ENCODE results near the gene ACOXL.
"Not testable (repeated sequence)": the region's sequence is repeated elsewhere in the genome, so short reads cannot be mapped to it uniquely, and the experiment has no call there.

ACOXL gene

DNA sequence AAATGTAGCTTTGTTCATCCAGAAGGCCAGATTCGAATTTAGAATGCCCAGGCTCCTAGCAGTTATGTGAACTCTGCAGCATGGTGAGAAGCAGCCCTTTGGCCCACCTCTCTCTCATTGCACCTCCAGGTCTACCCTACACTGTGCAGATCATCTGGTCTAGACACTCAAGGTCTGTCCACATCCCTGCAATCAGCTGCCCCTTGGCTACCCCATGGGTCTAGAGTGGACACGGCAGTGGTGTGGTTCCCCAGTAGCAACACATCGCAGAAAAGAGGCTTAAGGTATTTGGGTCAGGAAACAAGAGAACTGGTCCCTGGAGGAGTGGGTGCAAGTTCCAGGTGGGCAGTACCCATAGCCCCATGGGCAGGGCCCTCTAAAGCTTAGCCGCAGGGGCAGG, 311.7 kb downstream of the ACOXL start:
- no peak overlapping the region for H3K27ac ChIP-seq (ENCODE audit: low read length)
- no peaks in the 10 kb centered on the region for H3K9me3 ChIP-seq (ENCODE audit: control insufficient read depth, insufficient read depth, low read length)
- no peaks in the 10 kb centered on the region for H3K27me3 ChIP-seq (ENCODE audit: control insufficient read depth, insufficient read depth, low read length)
- no peaks in the 10 kb centered on the region for H3K36me3 ChIP-seq (ENCODE audit: control insufficient read depth, insufficient read depth, low read length)
- no CpG with 5 or more reads among the region's 4 CpGs for WGBS (ENCODE audit: insufficient coverage, insufficient read length)
- DNase-seq (ENCODE audit: low read depth, low spot score), result no peak
- H3K4me3 ChIP-seq (ENCODE audit: low read length), result no peak overlapping the region
- H3K4me1 ChIP-seq (ENCODE audit: control insufficient read depth, insufficient read depth, low read length), result no peaks in the 10 kb centered on the region

DNA sequence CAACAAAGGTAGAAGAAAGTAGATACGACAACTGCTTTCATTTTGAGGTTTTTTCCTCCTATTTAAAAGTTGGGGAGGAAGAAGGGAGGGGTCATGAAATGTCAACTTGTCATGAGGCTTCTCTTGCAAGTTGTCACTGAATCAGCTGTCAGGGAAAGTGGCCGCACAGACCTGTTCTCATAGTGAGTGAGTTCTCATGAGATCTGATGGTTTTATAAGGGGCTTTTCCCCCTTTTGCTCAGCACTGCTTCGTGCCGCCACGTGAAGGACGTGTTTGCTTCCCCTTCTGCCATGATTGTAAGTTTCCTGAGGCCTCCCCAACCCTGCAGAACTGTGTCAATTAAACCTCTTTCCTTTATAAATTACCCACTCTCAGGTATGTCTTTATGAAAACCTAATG, 312.9 kb downstream of the ACOXL start:
- no CpG with 5 or more reads among the region's 6 CpGs for WGBS (ENCODE audit: insufficient coverage, insufficient read length)
- not testable (repeated sequence) for H3K27me3 ChIP-seq (ENCODE audit: control insufficient read depth, insufficient read depth, low read length); H3K9me3 ChIP-seq (ENCODE audit: control insufficient read depth, insufficient read depth, low read length); H3K4me1 ChIP-seq (ENCODE audit: control insufficient read depth, insufficient read depth, low read length); H3K27ac ChIP-seq (ENCODE audit: low read length); H3K36me3 ChIP-seq (ENCODE audit: control insufficient read depth, insufficient read depth, low read length); DNase-seq (ENCODE audit: low read depth, low spot score); H3K4me3 ChIP-seq (ENCODE audit: low read length)

GRCh38 chr2:111045771-111046444, 313.5 kb downstream of the ACOXL start:
- DNase-seq (ENCODE audit: low read depth, low spot score), result no peak
- H3K27ac ChIP-seq (ENCODE audit: low read length), result no peak overlapping the region
- no peaks in the 10 kb centered on the region for H3K9me3 ChIP-seq (ENCODE audit: control insufficient read depth, insufficient read depth, low read length)
- no CpG with 5 or more reads among the region's 9 CpGs for WGBS (ENCODE audit: insufficient coverage, insufficient read length)
- H3K4me3 ChIP-seq (ENCODE audit: low read length), result no peak overlapping the region
- no peaks in the 10 kb centered on the region for H3K4me1 ChIP-seq (ENCODE audit: control insufficient read depth, insufficient read depth, low read length)
- no peaks in the 10 kb centered on the region for H3K27me3 ChIP-seq (ENCODE audit: control insufficient read depth, insufficient read depth, low read length)
- no peaks in the 10 kb centered on the region for H3K36me3 ChIP-seq (ENCODE audit: control insufficient read depth, insufficient read depth, low read length)

- WGBS (ENCODE audit: insufficient coverage, insufficient read length), result no CpG with 5 or more reads among the region's 5 CpGs
- no peak for DNase-seq (ENCODE audit: low read depth, low spot score)
- no peaks in the 10 kb centered on the region for H3K9me3 ChIP-seq (ENCODE audit: control insufficient read depth, insufficient read depth, low read length)
- no peak overlapping the region for H3K4me3 ChIP-seq (ENCODE audit: low read length)
- no peaks in the 10 kb centered on the region for H3K4me1 ChIP-seq (ENCODE audit: control insufficient read depth, insufficient read depth, low read length)
- no peaks in the 10 kb centered on the region for H3K36me3 ChIP-seq (ENCODE audit: control insufficient read depth, insufficient read depth, low read length)
- no peaks in the 10 kb centered on the region for H3K27me3 ChIP-seq (ENCODE audit: control insufficient read depth, insufficient read depth, low read length)
- H3K27ac ChIP-seq (ENCODE audit: low read length), result no peak overlapping the region
These were observed 314.3 kb downstream of the ACOXL start for GRCh38 chr2:111046670-111047069.

GRCh38 chr2:111048856-111049768, 316.7 kb downstream of the ACOXL start:
- Histone ChIP-seq H3K36me3 (ENCODE audit: control insufficient read depth, insufficient read depth, low read length) (no peaks in the 10 kb centered on the region), H3K27ac (ENCODE audit: low read length) (no peak overlapping the region), H3K9me3 (ENCODE audit: control insufficient read depth, insufficient read depth, low read length) (no peaks in the 10 kb centered on the region), H3K4me3 (ENCODE audit: low read length) (no peak overlapping the region), H3K27me3 (ENCODE audit: control insufficient read depth, insufficient read depth, low read length) (no peaks in the 10 kb centered on the region), H3K4me1 (ENCODE audit: control insufficient read depth, insufficient read depth, low read length) (no peaks in the 10 kb centered on the region)
- no CpG with 5 or more reads among the region's 12 CpGs for WGBS (ENCODE audit: insufficient coverage, insufficient read length)
- DNase-seq (ENCODE audit: low read depth, low spot score), result no peak

DNA sequence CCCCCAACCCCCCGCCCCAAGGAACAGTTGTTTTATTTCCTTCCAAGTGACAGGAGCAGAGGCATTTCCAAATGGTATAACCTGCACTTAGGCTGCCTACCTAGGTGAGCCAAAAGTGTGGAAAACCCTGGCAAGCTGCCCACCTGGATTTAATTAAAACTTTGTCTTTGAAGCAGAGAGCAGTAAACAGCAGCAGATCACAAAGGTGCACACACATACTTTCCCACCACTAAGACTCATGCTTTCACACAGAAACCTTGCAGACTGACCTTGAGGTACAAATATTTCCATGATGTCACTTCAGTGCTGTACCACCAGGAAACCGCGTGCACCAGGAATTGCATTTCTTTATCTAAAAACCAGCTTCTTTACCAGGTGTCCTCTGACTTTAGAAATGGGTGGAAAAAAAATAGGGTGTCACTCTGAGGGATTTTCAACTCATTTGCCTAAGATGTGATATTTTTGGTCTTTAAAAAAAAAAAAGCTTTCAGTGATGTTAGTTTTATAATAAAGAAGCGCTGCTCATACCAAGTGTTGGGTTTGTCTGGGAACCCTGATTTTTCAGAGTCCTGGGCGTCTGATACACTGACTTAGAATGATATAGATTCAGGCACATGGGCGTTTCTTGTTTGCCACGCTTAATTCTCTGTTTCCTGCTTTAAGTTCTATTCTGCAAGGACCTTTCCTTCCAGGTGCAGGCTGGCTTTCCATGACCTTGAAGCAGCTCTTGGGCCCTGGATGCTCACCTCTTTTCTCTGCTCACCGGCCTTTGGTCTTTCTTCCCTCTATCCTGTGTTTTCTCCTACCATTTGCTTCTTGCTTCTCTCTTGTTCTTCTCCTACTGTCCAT, 317.6 kb downstream of the ACOXL start:
- Histone ChIP-seq H3K4me1 (ENCODE audit: control insufficient read depth, insufficient read depth, low read length) (no peaks in the 10 kb centered on the region), H3K4me3 (ENCODE audit: low read length) (no peak overlapping the region), H3K27ac (ENCODE audit: low read length) (no peak overlapping the region), H3K9me3 (ENCODE audit: control insufficient read depth, insufficient read depth, low read length) (no peaks in the 10 kb centered on the region), H3K27me3 (ENCODE audit: control insufficient read depth, insufficient read depth, low read length) (no peaks in the 10 kb centered on the region), H3K36me3 (ENCODE audit: control insufficient read depth, insufficient read depth, low read length) (no peaks in the 10 kb centered on the region)
- WGBS (ENCODE audit: insufficient coverage, insufficient read length), result no CpG with 5 or more reads among the region's 8 CpGs
- no peak for DNase-seq (ENCODE audit: low read depth, low spot score)

DNA sequence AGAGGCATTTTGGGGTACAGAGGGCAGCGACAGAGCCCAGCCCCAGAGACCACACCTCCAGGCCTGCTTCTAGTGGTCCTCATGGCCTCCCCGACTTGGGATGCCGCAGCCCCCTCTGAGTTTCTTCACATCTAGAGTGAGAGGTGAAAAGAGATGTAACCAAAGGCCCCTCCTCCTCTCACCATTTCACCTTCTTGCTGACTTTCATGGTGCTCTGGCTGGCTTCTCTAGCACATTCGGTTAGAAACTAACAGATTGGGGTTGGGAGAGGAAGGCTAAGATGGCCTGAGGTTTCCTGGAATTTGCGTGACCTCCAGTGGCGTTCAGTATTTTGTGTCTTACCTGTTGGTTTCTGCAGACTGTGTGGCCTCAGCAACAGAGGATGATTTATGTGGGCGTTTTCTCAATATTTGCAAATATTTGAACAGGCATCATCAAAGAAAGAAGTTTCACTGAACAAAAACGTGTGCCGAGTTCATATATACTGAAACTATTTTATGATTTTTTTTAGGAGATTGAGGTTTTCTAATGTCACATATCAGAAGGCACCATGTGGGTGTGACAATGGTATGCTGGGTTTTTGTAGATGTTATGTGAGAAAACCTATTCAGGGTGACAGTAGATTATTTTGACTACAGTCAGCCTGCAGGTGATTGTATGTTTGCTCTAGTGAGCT, 318.5 kb downstream of the ACOXL start:
- no peak for DNase-seq (ENCODE audit: low read depth, low spot score)
- Histone ChIP-seq H3K9me3 (ENCODE audit: control insufficient read depth, insufficient read depth, low read length) (no peaks in the 10 kb centered on the region), H3K27me3 (ENCODE audit: control insufficient read depth, insufficient read depth, low read length) (no peaks in the 10 kb centered on the region), H3K4me3 (ENCODE audit: low read length) (no peak overlapping the region), H3K27ac (ENCODE audit: low read length) (no peak overlapping the region), H3K36me3 (ENCODE audit: control insufficient read depth, insufficient read depth, low read length) (no peaks in the 10 kb centered on the region), H3K4me1 (ENCODE audit: control insufficient read depth, insufficient read depth, low read length) (no peaks in the 10 kb centered on the region)
- WGBS (ENCODE audit: insufficient coverage, insufficient read length), result no CpG with 5 or more reads among the region's 9 CpGs

- no peaks in the 10 kb centered on the region for H3K36me3 ChIP-seq (ENCODE audit: control insufficient read depth, insufficient read depth, low read length)
- no CpG with 5 or more reads among the region's 6 CpGs for WGBS (ENCODE audit: insufficient coverage, insufficient read length)
- no peak overlapping the region for H3K27ac ChIP-seq (ENCODE audit: low read length)
- no peaks in the 10 kb centered on the region for H3K9me3 ChIP-seq (ENCODE audit: control insufficient read depth, insufficient read depth, low read length)
- H3K4me1 ChIP-seq (ENCODE audit: control insufficient read depth, insufficient read depth, low read length), result no peaks in the 10 kb centered on the region
- H3K27me3 ChIP-seq (ENCODE audit: control insufficient read depth, insufficient read depth, low read length), result no peaks in the 10 kb centered on the region
- DNase-seq (ENCODE audit: low read depth, low spot score), result no peak
- no peak overlapping the region for H3K4me3 ChIP-seq (ENCODE audit: low read length)
These were observed 320.2 kb downstream of the ACOXL start for GRCh38 chr2:111052621-111053020.

- Histone ChIP-seq H3K36me3 (ENCODE audit: control insufficient read depth, insufficient read depth, low read length) (no peaks in the 10 kb centered on the region), H3K27me3 (ENCODE audit: control insufficient read depth, insufficient read depth, low read length) (no peaks in the 10 kb centered on the region), H3K9me3 (ENCODE audit: control insufficient read depth, insufficient read depth, low read length) (no peaks in the 10 kb centered on the region), H3K27ac (ENCODE audit: low read length) (no peak overlapping the region), H3K4me1 (ENCODE audit: control insufficient read depth, insufficient read depth, low read length) (no peaks in the 10 kb centered on the region), H3K4me3 (ENCODE audit: low read length) (no peak overlapping the region)
- DNase-seq (ENCODE audit: low read depth, low spot score), result no peak
- no CpG with 5 or more reads among the region's 1 CpG for WGBS (ENCODE audit: insufficient coverage, insufficient read length)
These were observed 320.9 kb downstream of the ACOXL start for GRCh38 chr2:111053266-111053665.

All from iPS DF 6.9 (cell line).